ENCODE data around the gene UPK1A.

UPK1A gene

GRCh38 chr19:35665604-35666003 lies 713 bp upstream of the UPK1A start:
- Histone ChIP-seq H3K9ac (ENCODE audit: low read length) (no peak overlapping the region), H3K4me2 (ENCODE audit: low read length) (no peak overlapping the region), H3F3A (ENCODE audit: insufficient read depth, low read length) (no peaks in the 10 kb centered on the region), H3K27me3 (ENCODE audit: insufficient read depth, low read length) (peaks cover 3% of the 10 kb centered on the region; the same call in 1 of the 2 replicates), H2AFZ (ENCODE audit: low read length) (no peak overlapping the region), H3K36me3 (ENCODE audit: insufficient read depth, low read length) (peaks cover 12% of the 10 kb centered on the region; the same call in 1 of the 2 replicates), H3K4me1 (ENCODE audit: insufficient read depth, low read length, severe bottlenecking) (no peaks in the 10 kb centered on the region), H3K27ac (ENCODE audit: low read depth, low read length, poor library complexity, severe bottlenecking) (no peak overlapping the region), H3K79me2 (ENCODE audit: insufficient read depth, low read length) (no peaks in the 10 kb centered on the region), H3K9me2 (ENCODE audit: low read depth, low read length) (no peaks in the 10 kb centered on the region), H3K9me3 (ENCODE audit: low read length) (no peaks in the 10 kb centered on the region), H3K4me3 (ENCODE audit: low read depth, low read length, poor library complexity, severe bottlenecking) (no peak overlapping the region), H4K20me1 (ENCODE audit: insufficient read depth, low read length) (no peaks in the 10 kb centered on the region)
- no peak for TF ChIP-seq CTCF (IDR thresholded peaks at IDR 0.05; ENCODE audit: low read length)
- TF ChIP-seq EZH2 (IDR thresholded peaks at IDR 0.05; ENCODE audit: borderline replicate concordance, low read length): no peak

GRCh38 chr19:35669566-35669965 lies 3.2 kb downstream of the UPK1A start:
- Histone ChIP-seq H3K4me1 (ENCODE audit: insufficient read depth, low read length, severe bottlenecking) (no peaks in the 10 kb centered on the region), H3K4me2 (ENCODE audit: low read length) (no peak overlapping the region), H3K9ac (ENCODE audit: low read length) (no peak overlapping the region), H3K27ac (ENCODE audit: low read depth, low read length, poor library complexity, severe bottlenecking) (no peak overlapping the region), H3F3A (ENCODE audit: insufficient read depth, low read length) (no peaks in the 10 kb centered on the region), H3K27me3 (ENCODE audit: insufficient read depth, low read length) (peaks cover 6% of the 10 kb centered on the region; the same call in 1 of the 2 replicates), H3K9me3 (ENCODE audit: low read length) (no peaks in the 10 kb centered on the region), H4K20me1 (ENCODE audit: insufficient read depth, low read length) (no peaks in the 10 kb centered on the region), H3K36me3 (ENCODE audit: insufficient read depth, low read length) (no peaks in the 10 kb centered on the region), H3K9me2 (ENCODE audit: low read depth, low read length) (no peaks in the 10 kb centered on the region), H3K79me2 (ENCODE audit: insufficient read depth, low read length) (no peaks in the 10 kb centered on the region), H3K4me3 (ENCODE audit: low read depth, low read length, poor library complexity, severe bottlenecking) (no peak overlapping the region), H2AFZ (ENCODE audit: low read length) (no peak overlapping the region)
- TF ChIP-seq CTCF (IDR thresholded peaks at IDR 0.05; ENCODE audit: low read length): no peak

DNA sequence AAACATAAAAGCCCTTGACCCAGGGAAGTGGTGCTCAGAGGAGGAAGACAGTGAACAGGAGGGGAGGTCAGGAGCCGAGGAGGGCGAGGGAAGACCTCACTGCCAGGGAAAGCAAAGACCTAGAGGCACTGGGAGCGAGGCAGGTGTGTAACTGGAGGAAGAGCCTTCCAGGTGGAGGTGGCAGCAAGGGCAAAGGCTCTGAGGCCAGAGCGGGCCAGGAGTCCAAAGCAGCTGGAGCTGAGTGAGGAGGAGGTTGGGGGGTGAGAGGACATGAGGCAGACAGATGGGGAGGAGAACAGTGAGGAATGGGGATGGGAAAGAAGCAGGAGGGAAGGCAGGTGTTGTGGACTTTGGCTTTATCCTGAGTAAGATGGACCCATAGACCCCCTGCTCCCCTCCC lies 3.7 kb downstream of the UPK1A start:
- Histone ChIP-seq H3K4me2 (ENCODE audit: low read length) (no peak overlapping the region), H3K9me3 (ENCODE audit: low read length) (no peaks in the 10 kb centered on the region), H3F3A (ENCODE audit: insufficient read depth, low read length) (no peaks in the 10 kb centered on the region), H3K4me3 (ENCODE audit: low read depth, low read length, poor library complexity, severe bottlenecking) (no peak overlapping the region), H3K79me2 (ENCODE audit: insufficient read depth, low read length) (no peaks in the 10 kb centered on the region), H3K4me1 (ENCODE audit: insufficient read depth, low read length, severe bottlenecking) (no peaks in the 10 kb centered on the region), H4K20me1 (ENCODE audit: insufficient read depth, low read length) (no peaks in the 10 kb centered on the region), H3K27ac (ENCODE audit: low read depth, low read length, poor library complexity, severe bottlenecking) (no peak overlapping the region), H3K36me3 (ENCODE audit: insufficient read depth, low read length) (no peaks in the 10 kb centered on the region), H3K9me2 (ENCODE audit: low read depth, low read length) (no peaks in the 10 kb centered on the region), H3K9ac (ENCODE audit: low read length) (no peak overlapping the region), H3K27me3 (ENCODE audit: insufficient read depth, low read length) (peaks cover 6% of the 10 kb centered on the region; the same call in 1 of the 2 replicates), H2AFZ (ENCODE audit: low read length) (no peak overlapping the region)
- no peak for TF ChIP-seq CTCF (IDR thresholded peaks at IDR 0.05; ENCODE audit: low read length)
- TF ChIP-seq EZH2 (IDR thresholded peaks at IDR 0.05; ENCODE audit: borderline replicate concordance, low read length): no peak

Data from OCI-LY1 (cell line).